ENCODE results near the gene RMND5A. TPM values are rescaled to one million over a fixed set of nuclear protein-coding genes. Genes with fewer than 3 reads are reported as not detected.
A peak's percentile ranks its signal among the peaks of the same experiment; 100 is the strongest.

Gene RMND5A
- polyA plus RNA-seq, 1 experiment, result 10.8 TPM

- CTCF ChIA-PET, result interaction anchor here (2.0 kb wide), 1 partner anchor 17 kb away, joined by 5 read pairs; no protein-coding TSS in a partner anchor
- H3K36me3 ChIP-seq (ENCODE audit: control insufficient read depth, insufficient read depth, low read length), result peaks cover 1% of the 10 kb centered on the region
- H3K4me3 ChIP-seq (ENCODE audit: low read depth, low read length), result no peak overlapping the region
- TF ChIP-seq, protein P1, sequence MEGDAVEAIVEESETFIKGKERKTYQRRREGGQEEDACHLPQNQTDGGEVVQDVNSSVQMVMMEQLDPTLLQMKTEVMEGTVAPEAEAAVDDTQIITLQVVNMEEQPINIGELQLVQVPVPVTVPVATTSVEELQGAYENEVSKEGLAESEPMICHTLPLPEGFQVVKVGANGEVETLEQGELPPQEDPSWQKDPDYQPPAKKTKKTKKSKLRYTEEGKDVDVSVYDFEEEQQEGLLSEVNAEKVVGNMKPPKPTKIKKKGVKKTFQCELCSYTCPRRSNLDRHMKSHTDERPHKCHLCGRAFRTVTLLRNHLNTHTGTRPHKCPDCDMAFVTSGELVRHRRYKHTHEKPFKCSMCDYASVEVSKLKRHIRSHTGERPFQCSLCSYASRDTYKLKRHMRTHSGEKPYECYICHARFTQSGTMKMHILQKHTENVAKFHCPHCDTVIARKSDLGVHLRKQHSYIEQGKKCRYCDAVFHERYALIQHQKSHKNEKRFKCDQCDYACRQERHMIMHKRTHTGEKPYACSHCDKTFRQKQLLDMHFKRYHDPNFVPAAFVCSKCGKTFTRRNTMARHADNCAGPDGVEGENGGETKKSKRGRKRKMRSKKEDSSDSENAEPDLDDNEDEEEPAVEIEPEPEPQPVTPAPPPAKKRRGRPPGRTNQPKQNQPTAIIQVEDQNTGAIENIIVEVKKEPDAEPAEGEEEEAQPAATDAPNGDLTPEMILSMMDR (IDR thresholded peaks at IDR 0.05; ENCODE audit: insufficient read depth, low read depth, low read length), result no peak
- POLR2A ChIA-PET, result no interaction called here
- DNase-seq (ENCODE audit: low read depth), result peak; percentile 57
- H3K27me3 ChIP-seq (ENCODE audit: control insufficient read depth, insufficient read depth, low read length), result no peaks in the 10 kb centered on the region
Observed at GRCh38 chr2:86747711-86748639, 27.9 kb downstream of the RMND5A start.

GRCh38 chr2:86750240-86750839 lies 30.2 kb downstream of the RMND5A start:
- ChIA-PET CTCF (interaction anchor here (0.9 kb wide), 1 partner anchor 15 kb away, joined by 3 read pairs; no protein-coding TSS in a partner anchor), POLR2A (no interaction called here)
- Histone ChIP-seq H3K4me3 (ENCODE audit: low read depth, low read length) (no peak overlapping the region), H3K36me3 (ENCODE audit: control insufficient read depth, insufficient read depth, low read length) (peaks cover 1% of the 10 kb centered on the region), H3K27me3 (ENCODE audit: control insufficient read depth, insufficient read depth, low read length) (no peaks in the 10 kb centered on the region)
- DNase-seq (ENCODE audit: low read depth), result no peak
- TF ChIP-seq, protein P1 (IDR thresholded peaks at IDR 0.05; ENCODE audit: insufficient read depth, low read depth, low read length), result no peak

- peaks cover 3% of the 10 kb centered on the region for H3K36me3 ChIP-seq (ENCODE audit: control insufficient read depth, insufficient read depth, low read length)
- TF ChIP-seq, protein P1 (IDR thresholded peaks at IDR 0.05; ENCODE audit: insufficient read depth, low read depth, low read length), result no peak
- CTCF ChIA-PET, result interaction anchor here (1.2 kb wide), 1 partner anchor 12 kb away, joined by 6 read pairs; no protein-coding TSS in a partner anchor
Observed at GRCh38 chr2:86751778-86752177, 31.7 kb downstream of the RMND5A start.

DNA sequence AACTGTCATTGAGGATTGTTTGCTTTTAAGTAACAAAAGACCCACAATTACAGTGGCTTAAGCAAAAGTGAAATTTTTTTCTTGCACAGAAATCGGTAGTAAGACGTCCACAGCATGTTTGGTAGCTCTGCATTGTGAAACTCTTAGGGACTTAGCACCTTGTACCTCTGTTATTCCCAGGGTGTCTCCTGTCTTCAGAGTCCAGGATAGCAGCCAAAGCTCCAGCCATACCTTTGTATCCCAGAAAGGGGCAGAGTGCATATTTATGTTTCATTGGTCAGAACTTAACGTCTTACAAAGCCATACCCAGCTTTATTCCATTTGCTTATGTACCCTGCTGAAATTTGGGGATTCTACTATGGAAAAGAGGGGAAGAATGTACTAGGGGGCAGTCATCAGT lies 32.8 kb downstream of the RMND5A start:
- POLR2A ChIA-PET, result no interaction called here
- CTCF ChIA-PET, result interaction anchor here (1.2 to 2.2 kb wide), 2 partner anchors 11 to 12 kb away, joined by 6 to 7 read pairs; no protein-coding TSS in a partner anchor
- TF ChIP-seq, protein P1 (IDR thresholded peaks at IDR 0.05; ENCODE audit: insufficient read depth, low read depth, low read length), result no peak
- peaks cover 3% of the 10 kb centered on the region for H3K36me3 ChIP-seq (ENCODE audit: control insufficient read depth, insufficient read depth, low read length)
- H3K27me3 ChIP-seq (ENCODE audit: control insufficient read depth, insufficient read depth, low read length), result no peaks in the 10 kb centered on the region
- no peak overlapping the region for H3K4me3 ChIP-seq (ENCODE audit: low read depth, low read length)
- no peak for DNase-seq (ENCODE audit: low read depth)

More at GRCh38 chr2:86751778-86752177, 31.7 kb downstream of the RMND5A start:
- no peak overlapping the region for H3K4me3 ChIP-seq (ENCODE audit: low read depth, low read length)
- POLR2A ChIA-PET, result no interaction called here
- H3K27me3 ChIP-seq (ENCODE audit: control insufficient read depth, insufficient read depth, low read length), result no peaks in the 10 kb centered on the region
- no peak for DNase-seq (ENCODE audit: low read depth)

DNA sequence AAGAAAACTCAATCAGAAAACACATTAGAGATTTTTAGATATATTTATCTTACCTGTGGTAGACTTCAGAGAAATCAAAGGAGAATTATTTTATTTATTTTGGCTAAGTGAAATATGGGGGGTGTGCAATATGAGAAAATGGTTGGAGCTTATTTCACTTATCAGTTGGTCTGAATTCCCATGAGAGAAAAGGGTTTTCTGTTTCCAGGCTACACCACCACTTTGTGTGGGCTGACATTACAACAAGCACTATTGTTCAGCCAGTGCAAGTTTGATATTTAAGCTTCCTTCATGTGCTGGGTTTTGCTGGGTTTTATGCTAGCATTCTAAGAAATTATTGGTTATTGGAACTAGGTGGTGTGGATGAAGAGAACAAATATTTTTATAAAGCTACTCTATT lies 33.5 kb downstream of the RMND5A start:
- peaks cover 3% of the 10 kb centered on the region for H3K36me3 ChIP-seq (ENCODE audit: control insufficient read depth, insufficient read depth, low read length)
- ChIA-PET POLR2A (no interaction called here), CTCF (interaction anchor here (2.2 kb wide), 1 partner anchor 11 kb away, joined by 7 read pairs; no protein-coding TSS in a partner anchor)
- H3K4me3 ChIP-seq (ENCODE audit: low read depth, low read length), result no peak overlapping the region
- no peak for DNase-seq (ENCODE audit: low read depth)
- H3K27me3 ChIP-seq (ENCODE audit: control insufficient read depth, insufficient read depth, low read length), result no peaks in the 10 kb centered on the region
- TF ChIP-seq, protein P1 (IDR thresholded peaks at IDR 0.05; ENCODE audit: insufficient read depth, low read depth, low read length), result no peak
